Colonic mucosa (tissue), 4 donors: ENCODE results near the gene SLC22A31. TPM values are rescaled to one million over a fixed set of nuclear protein-coding genes. Genes with fewer than 3 reads are reported as not detected.
A peak's percentile ranks its signal among the peaks of the same experiment; 100 is the strongest.

Experiments used
- DNase-seq: peaks from one replicate; pipeline ENCODE4 v3.0.0-alpha.2; 2020
- H3K27ac ChIP-seq: fragments of 200-600 bp; one replicate; pipeline ENCODE4 v1.8.0; 2021
- H3K27me3 ChIP-seq: fragments of 200-600 bp; one replicate; pipeline ENCODE4 v1.8.0; 2021
- H3K36me3 ChIP-seq: fragments of 200-600 bp; one replicate; pipeline ENCODE4 v1.8.0; 2021
- H3K4me1 ChIP-seq: fragments of 200-600 bp; one replicate; pipeline ENCODE4 v1.8.0; 2021; ENCODE audit warnings: mild to moderate bottlenecking
- H3K4me3 ChIP-seq: fragments of 200-600 bp; one replicate; pipeline ENCODE4 v1.8.0; 2021
- H3K9ac ChIP-seq, 2 donors: one replicate each; pipeline ENCODE4 v1.7.0; 2013; ENCODE audit warnings: control low read depth in 2 of 2, low read depth in 2 of 2, low read length in 2 of 2
- H3K9me3 ChIP-seq: fragments of 200-600 bp; one replicate; pipeline ENCODE4 v1.8.0; 2021
- intact Hi-C: fragments of 100-400 bp; cut with DNase I; formaldehyde crosslinking; loops from one replicate; pipeline ENCODE4 v1.14.1; 2022
- total RNA-seq, 2 donors: library from RNA; stranded (reverse); fragmentation: NEBNext Ultra II Directional in 1 of 2; extraction: Animal tissue kit (Norgen Biotek cat#: 25700) in 1 of 2; gene quantifications; one replicate each; pipeline ENCODE4 v1.2.1, GENCODE V29; 2021
- TF ChIP-seq, protein P1 (sequence below): fragments of 200-600 bp; IDR thresholded peaks from one replicate; pipeline ENCODE4 v1.8.0; 2022; ENCODE audit warnings: antibody characterized with exemption, mild to moderate bottlenecking
- donor health status: healthy.
- donor health status: DM: no; HTN: no; CAD: no.
- donor health status: DM: no; HTN: no; CAD: no.

SLC22A31 gene
- total RNA-seq, 2 donors from 2014 or later = 1.3 TPM; not detected in 1

DNA sequence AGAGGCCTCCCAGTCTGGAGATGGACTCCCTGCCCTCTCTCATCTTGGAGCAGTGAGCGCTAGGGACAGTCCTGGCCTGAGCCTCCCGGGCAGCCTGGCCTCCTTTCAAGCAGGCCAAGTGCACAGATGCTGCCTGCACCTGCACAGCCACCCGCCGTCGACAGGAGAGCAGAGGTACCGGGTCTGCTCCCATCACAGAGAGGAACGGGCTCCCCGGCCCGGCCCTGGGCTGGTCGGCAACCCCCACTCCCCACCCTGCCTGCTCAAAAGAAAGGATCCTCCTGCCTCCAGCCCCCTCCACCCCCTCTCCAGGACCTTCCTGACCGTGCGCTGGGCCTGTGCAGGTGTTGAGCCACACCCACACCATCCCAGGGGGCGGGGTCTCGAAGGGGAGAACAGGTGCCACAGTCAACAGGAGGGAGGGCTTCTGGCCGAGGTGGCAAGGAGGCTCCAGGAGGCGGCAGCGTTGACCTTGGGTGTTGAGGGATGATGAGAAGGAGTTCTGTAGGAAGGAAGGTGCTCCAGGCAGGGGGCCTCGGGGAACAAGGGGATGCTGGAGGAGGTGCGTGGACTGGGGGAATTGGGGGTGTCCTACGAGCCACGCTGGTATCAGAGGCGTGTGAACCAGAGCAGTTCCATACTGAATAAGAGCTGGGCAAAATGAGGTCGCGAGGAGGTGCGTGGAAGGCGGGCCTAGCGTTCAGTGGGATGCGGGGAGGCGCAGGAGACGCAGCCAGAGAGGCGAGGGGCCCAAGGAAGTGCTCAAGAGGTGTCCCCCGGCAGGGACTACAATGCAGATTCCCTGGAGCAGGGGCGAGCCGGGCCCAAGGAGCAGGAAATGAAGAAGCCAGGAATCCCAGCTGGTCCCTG, 29.8 kb downstream of the SLC22A31 start:
- no peaks in the 10 kb centered on the region for H3K9me3 ChIP-seq
- no peak overlapping the region for H3K9ac ChIP-seq
- peak; percentile 88 for DNase-seq
- H3K27ac ChIP-seq = no peak overlapping the region
- TF ChIP-seq, protein P1, sequence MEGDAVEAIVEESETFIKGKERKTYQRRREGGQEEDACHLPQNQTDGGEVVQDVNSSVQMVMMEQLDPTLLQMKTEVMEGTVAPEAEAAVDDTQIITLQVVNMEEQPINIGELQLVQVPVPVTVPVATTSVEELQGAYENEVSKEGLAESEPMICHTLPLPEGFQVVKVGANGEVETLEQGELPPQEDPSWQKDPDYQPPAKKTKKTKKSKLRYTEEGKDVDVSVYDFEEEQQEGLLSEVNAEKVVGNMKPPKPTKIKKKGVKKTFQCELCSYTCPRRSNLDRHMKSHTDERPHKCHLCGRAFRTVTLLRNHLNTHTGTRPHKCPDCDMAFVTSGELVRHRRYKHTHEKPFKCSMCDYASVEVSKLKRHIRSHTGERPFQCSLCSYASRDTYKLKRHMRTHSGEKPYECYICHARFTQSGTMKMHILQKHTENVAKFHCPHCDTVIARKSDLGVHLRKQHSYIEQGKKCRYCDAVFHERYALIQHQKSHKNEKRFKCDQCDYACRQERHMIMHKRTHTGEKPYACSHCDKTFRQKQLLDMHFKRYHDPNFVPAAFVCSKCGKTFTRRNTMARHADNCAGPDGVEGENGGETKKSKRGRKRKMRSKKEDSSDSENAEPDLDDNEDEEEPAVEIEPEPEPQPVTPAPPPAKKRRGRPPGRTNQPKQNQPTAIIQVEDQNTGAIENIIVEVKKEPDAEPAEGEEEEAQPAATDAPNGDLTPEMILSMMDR = no peak
- peaks cover 8% of the 10 kb centered on the region for H3K4me1 ChIP-seq
- peak overlapping the region; percentile 20 for H3K4me3 ChIP-seq
- intact Hi-C loops = no loop called here
- no peaks in the 10 kb centered on the region for H3K36me3 ChIP-seq
- H3K27me3 ChIP-seq = peaks cover 24% of the 10 kb centered on the region

DNA sequence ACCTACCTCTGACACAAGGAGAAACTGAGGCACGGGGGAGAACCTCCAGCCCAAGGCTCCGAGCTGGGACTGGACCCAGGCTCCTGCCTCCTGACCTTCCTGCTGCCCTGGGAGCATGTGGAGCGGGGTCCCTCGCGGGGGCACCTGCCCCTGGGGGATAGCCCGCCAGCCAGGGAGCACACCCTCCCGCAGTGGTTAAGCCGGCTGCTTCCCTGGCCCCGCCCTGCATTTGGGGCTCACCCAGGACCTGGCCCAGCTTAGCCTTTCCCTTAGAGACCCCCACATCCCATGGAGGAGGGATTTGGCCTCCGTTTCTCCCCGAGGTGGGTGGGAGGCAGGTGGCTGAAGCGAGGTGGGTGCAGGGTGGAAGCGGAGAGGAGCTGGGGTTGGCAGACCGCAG, 30.6 kb downstream of the SLC22A31 start:
- TF ChIP-seq, protein P1 = no peak
- intact Hi-C loops = loop anchor here (2.0 to 10.0 kb wide), 4 partner anchors 115 to 425 kb away; no protein-coding TSS in a partner anchor
- H3K27me3 ChIP-seq = peaks cover 24% of the 10 kb centered on the region

DNA sequence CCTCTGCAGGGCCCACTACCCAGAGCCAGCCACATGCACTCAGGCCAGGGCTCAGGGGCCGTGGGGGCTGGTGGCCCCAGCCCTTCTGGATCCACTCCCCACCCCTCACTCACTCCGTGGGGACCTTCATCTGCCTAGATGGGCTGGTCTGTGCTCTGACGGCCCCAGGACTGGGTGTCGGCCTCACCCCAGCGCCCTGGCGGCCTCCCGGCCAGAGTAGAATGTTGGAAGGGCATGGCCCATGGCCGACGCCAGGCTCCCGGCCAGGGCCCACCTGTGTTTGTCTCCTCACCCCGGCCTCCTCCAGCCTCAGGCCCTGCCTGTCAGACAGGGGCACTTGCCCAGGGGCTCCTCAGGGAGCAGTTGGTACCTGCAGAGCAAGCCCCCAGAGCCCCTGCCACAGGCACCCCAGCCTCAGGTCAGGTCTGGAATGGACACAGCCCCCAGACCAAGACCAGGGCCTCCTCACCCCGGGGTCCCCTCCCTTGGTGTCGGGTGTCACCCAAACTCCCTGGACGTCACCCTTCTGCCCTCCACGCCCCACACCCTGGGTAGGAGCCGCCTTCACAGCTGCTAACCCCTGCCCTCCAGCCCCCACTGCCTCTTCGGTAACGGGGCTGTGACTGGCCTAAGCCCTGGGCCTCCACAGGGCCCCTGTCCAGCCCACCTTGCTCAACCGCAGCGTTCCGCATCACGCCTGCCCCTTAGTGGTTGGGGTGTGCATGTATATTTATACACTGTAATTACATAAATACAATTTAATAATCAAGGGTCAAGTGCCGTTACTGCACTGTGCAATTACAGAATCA, 31.8 kb downstream of the SLC22A31 start:
- no peak overlapping the region for H3K4me3 ChIP-seq
- H3K4me1 ChIP-seq = peaks cover 8% of the 10 kb centered on the region
- intact Hi-C loops = loop anchor here (2.0 to 10.0 kb wide), 4 partner anchors 114 to 424 kb away; no protein-coding TSS in a partner anchor
- H3K9ac ChIP-seq = no peak overlapping the region
- no peak overlapping the region for H3K27ac ChIP-seq
- H3K27me3 ChIP-seq = peaks cover 24% of the 10 kb centered on the region
- no peak for DNase-seq
- no peaks in the 10 kb centered on the region for H3K9me3 ChIP-seq
- no peaks in the 10 kb centered on the region for H3K36me3 ChIP-seq
- TF ChIP-seq, protein P1 = no peak

More for the DNA sequence above, 30.6 kb downstream of the SLC22A31 start:
- DNase-seq = no peak
- H3K4me1 ChIP-seq = peaks cover 8% of the 10 kb centered on the region
- no peaks in the 10 kb centered on the region for H3K9me3 ChIP-seq
- H3K9ac ChIP-seq = no peak overlapping the region
- H3K4me3 ChIP-seq = no peak overlapping the region
- no peaks in the 10 kb centered on the region for H3K36me3 ChIP-seq
- no peak overlapping the region for H3K27ac ChIP-seq

DNA sequence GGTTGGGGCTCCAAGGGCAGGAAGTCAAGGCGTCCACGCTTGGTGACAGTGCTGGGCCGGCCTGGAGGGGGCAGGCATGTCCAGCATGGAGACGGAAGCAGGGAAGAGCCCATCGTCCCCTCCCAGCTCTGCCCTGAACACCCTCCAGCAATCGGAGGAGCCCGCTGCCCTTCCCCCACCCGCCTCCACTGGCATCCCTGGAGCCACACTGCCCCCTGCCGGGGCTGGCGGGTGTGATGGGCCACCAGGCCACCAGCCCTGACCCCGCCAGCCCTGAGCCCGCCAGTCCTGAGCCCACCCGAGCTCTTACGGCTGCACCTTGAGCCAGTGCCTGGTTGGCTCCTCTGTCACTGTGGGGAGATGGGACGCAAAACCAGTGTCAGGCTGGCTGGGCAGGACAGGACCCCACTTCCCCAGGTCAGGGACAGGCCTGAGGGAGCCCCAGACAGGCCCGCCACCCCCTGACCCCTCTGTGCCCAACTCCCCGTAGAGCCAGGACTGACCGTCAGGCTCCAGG, 32.9 kb downstream of the SLC22A31 start:
- H3K9me3 ChIP-seq = no peaks in the 10 kb centered on the region
- H3K9ac ChIP-seq = peak overlapping the region in 1 of 2 donors; percentile 12
- intact Hi-C loops = loop anchor here (5.0 to 10.0 kb wide), 3 partner anchors 113 to 423 kb away; no protein-coding TSS in a partner anchor

More for the DNA sequence above, 32.9 kb downstream of the SLC22A31 start:
- peak; percentile 92 for DNase-seq
- H3K4me1 ChIP-seq = peaks cover 8% of the 10 kb centered on the region
- peaks cover 21% of the 10 kb centered on the region for H3K27me3 ChIP-seq
- TF ChIP-seq, protein P1 = peak; percentile 84
- no peak overlapping the region for H3K27ac ChIP-seq
- no peak overlapping the region for H3K4me3 ChIP-seq
- H3K36me3 ChIP-seq = no peaks in the 10 kb centered on the region
